ENCODE results near the gene LRRC31.
A peak's percentile ranks its signal among the peaks of the same experiment; 100 is the strongest.

Gene LRRC31

DNA sequence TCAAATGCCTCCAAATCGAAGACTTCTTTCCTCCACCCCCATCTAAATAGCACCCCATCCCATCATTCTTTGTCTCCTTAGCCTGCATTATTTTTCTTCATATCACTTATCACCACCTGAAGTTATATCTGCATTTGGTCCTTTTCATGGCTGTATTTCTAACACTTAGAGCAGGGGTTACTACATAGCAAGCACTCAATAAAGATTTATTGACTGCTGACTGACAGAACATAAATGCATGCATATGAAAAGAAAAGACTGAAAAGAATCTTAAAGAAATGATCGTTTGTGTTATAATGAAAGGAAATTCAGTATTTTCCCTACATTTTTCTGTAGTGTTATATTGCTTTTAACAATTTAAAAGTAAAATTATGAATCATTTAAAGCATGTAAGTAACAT lies 1.4 kb downstream of the LRRC31 start:
- no peaks in the 10 kb centered on the region for H3K27me3 Mint-ChIP-seq (ENCODE audit: low read depth, poor library complexity)
- H3K9me3 Mint-ChIP-seq: no peaks in the 10 kb centered on the region
- H3K4me1 Mint-ChIP-seq: peaks cover 23% of the 10 kb centered on the region
- TF ChIP-seq, protein P1, sequence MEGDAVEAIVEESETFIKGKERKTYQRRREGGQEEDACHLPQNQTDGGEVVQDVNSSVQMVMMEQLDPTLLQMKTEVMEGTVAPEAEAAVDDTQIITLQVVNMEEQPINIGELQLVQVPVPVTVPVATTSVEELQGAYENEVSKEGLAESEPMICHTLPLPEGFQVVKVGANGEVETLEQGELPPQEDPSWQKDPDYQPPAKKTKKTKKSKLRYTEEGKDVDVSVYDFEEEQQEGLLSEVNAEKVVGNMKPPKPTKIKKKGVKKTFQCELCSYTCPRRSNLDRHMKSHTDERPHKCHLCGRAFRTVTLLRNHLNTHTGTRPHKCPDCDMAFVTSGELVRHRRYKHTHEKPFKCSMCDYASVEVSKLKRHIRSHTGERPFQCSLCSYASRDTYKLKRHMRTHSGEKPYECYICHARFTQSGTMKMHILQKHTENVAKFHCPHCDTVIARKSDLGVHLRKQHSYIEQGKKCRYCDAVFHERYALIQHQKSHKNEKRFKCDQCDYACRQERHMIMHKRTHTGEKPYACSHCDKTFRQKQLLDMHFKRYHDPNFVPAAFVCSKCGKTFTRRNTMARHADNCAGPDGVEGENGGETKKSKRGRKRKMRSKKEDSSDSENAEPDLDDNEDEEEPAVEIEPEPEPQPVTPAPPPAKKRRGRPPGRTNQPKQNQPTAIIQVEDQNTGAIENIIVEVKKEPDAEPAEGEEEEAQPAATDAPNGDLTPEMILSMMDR (IDR thresholded peaks at IDR 0.05): no peak
- DNase-seq: no peak
- H3K36me3 Mint-ChIP-seq (ENCODE audit: low read depth): no peaks in the 10 kb centered on the region
- H3K4me3 Mint-ChIP-seq: no peak overlapping the region
- no peak overlapping the region for H3K27ac Mint-ChIP-seq

DNA sequence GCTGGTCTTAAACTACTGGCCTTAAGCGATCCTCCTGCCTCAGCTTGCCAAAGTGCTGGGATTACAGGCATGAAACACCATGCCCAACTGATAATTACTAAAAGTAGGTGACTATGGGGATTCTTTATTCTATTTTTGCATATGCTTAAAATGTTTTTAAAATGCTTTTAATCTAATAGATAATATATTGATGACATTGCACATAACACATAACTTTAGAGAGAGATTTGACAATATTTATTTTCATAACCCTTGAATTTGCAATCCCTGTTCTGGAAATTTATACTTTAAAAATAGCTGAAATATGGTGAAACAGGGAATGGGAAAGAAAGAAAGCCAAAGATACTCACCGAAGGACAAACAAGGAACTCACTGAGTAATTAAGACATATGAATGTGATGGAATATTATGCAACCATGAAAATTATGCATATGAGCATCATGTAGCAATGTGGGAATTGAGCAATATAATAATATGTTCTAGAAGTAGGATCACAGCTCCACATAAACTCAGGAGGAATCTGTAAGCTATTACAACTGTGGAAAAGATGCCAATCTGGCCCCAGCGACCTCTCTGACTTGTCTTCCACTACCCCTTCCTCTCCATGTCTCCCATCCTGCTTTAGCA lies 2.0 kb downstream of the LRRC31 start:
- H3K36me3 Mint-ChIP-seq (ENCODE audit: low read depth): no peaks in the 10 kb centered on the region
- H3K9me3 Mint-ChIP-seq: no peaks in the 10 kb centered on the region
- TF ChIP-seq, protein P1 (IDR thresholded peaks at IDR 0.05): no peak
- no peak overlapping the region for H3K27ac Mint-ChIP-seq
- peaks cover 23% of the 10 kb centered on the region for H3K4me1 Mint-ChIP-seq
- DNase-seq: no peak
- H3K4me3 Mint-ChIP-seq: no peak overlapping the region
- no peaks in the 10 kb centered on the region for H3K27me3 Mint-ChIP-seq (ENCODE audit: low read depth, poor library complexity)

DNA sequence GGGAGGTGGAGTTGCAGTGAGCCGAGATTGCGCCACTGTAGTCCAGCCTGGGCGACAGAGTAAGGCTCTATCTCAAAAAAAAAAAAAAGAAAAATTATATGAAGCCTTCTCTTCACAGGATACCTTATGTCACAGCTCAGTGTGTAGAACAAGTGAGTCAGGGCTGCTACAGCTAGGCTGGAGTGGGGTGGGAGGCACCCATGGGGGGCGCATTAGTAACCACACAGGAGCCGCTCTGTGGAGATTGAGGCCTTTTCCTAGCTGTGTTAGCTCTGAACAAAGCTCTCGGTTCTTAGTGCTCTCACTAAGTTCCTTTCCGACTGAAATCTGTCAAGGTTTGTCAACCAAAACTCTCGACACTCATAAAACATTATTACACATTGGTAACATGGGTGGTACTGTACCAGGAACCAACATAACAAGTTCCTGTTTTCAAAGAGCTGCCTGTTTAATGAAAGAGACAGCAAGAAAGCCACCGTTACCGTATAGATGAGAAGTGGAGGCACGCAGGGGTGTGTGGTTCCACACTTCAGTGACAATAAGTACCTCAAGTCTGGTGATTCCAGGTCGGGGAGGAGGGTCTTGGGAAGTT lies 4.5 kb downstream of the LRRC31 start:
- H3K4me3 Mint-ChIP-seq: no peak overlapping the region
- no peaks in the 10 kb centered on the region for H3K9me3 Mint-ChIP-seq
- no peaks in the 10 kb centered on the region for H3K36me3 Mint-ChIP-seq (ENCODE audit: low read depth)
- peaks cover 8% of the 10 kb centered on the region for H3K27me3 Mint-ChIP-seq (ENCODE audit: low read depth, poor library complexity)
- peaks cover 8% of the 10 kb centered on the region for H3K4me1 Mint-ChIP-seq
- TF ChIP-seq, protein P1 (IDR thresholded peaks at IDR 0.05): no peak
- DNase-seq: no peak
- H3K27ac Mint-ChIP-seq: no peak overlapping the region

DNA sequence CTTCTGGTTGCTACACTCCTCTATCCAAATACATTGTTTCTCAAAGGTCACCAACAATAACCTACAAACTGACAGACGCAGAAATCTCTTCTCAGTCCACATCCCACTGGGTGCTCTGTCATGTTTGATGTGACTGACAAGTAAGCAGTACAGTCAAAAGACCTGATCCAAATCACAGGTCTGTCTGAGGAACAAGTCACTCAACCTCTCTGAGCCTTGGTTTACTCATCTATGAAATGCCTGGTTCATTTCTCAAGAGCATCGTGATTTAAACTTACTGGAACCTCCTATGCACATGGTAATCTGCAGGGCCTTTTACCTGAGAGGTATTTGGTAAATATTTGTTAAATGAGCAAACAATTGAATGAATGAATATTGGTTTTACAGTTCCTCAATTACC lies 5.5 kb downstream of the LRRC31 start:
- no peaks in the 10 kb centered on the region for H3K9me3 Mint-ChIP-seq
- peaks cover 8% of the 10 kb centered on the region for H3K27me3 Mint-ChIP-seq (ENCODE audit: low read depth, poor library complexity)
- no peak for DNase-seq
- no peaks in the 10 kb centered on the region for H3K36me3 Mint-ChIP-seq (ENCODE audit: low read depth)
- H3K27ac Mint-ChIP-seq: no peak overlapping the region
- TF ChIP-seq, protein P1 (IDR thresholded peaks at IDR 0.05): no peak
- H3K4me1 Mint-ChIP-seq: no peaks in the 10 kb centered on the region
- H3K4me3 Mint-ChIP-seq: no peak overlapping the region

DNA sequence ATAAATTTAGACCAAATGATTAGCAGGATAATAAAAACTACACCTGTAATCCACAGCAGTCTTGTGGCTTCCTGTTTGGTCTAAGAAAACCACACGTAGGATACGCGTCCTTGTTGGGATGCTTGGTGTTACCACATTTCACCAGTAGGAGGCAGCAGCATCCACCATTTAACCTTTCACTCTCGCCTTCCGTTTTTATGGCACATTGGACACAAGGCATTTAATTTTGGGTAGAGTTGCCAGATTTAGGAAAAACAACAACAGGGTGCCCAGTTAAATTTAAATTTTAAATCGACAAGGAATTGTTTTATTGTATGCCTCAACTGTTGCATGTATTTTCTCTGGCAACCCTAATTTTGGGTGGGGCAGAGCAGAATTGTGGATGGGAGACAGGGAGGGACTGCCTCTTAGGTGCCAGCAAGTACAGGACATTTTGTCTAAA lies 6.3 kb downstream of the LRRC31 start:
- Mint-ChIP-seq H3K27ac (no peak overlapping the region), H3K4me1 (no peaks in the 10 kb centered on the region), H3K9me3 (no peaks in the 10 kb centered on the region), H3K27me3 (ENCODE audit: low read depth, poor library complexity) (peaks cover 8% of the 10 kb centered on the region), H3K4me3 (no peak overlapping the region), H3K36me3 (ENCODE audit: low read depth) (no peaks in the 10 kb centered on the region)
- DNase-seq: peak; percentile 70
- TF ChIP-seq, protein P1 (IDR thresholded peaks at IDR 0.05): peak; percentile 93

DNA sequence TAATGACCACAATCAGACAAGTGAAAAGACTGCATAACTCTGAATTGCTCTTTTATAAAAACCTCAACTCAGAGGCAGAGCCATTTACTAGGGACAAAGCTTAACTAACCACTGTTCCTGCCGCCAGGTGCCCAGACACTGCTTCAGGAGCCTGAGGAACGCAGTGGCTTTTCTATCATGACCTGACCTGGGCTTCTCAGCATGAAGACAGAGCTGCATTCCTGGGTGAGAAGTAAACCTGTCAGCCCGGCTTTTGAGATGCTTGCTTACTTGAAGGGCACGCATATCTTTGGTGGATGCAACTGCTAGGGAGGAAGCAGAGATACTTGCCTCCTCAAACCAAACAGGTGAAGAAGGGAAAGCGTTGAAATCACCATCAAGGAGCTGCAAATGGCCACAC lies 7.9 kb downstream of the LRRC31 start:
- no peak overlapping the region for H3K27ac Mint-ChIP-seq
- H3K4me1 Mint-ChIP-seq: no peaks in the 10 kb centered on the region
- peaks cover 8% of the 10 kb centered on the region for H3K27me3 Mint-ChIP-seq (ENCODE audit: low read depth, poor library complexity)
- DNase-seq: no peak
- TF ChIP-seq, protein P1 (IDR thresholded peaks at IDR 0.05): no peak
- H3K9me3 Mint-ChIP-seq: no peaks in the 10 kb centered on the region
- H3K36me3 Mint-ChIP-seq (ENCODE audit: low read depth): no peaks in the 10 kb centered on the region
- H3K4me3 Mint-ChIP-seq: no peak overlapping the region
